Spleen (tissue), 11 donors: ENCODE measurements around the gene AKR1D1. TPM values are rescaled to one million over a fixed set of nuclear protein-coding genes. Genes with fewer than 3 reads are reported as not detected.
"Not testable (repeated sequence)": the region's sequence is repeated elsewhere in the genome, so short reads cannot be mapped to it uniquely, and the experiment has no call there.

Source experiments
- DNase-seq: peaks from one replicate; pipeline ENCODE4 v3.0.0-alpha.2; 2020
- H3K27ac ChIP-seq, 8 donors: fragments of 200-600 bp; sonication (generic) in 7 of 8; 1 replicate in 4 of 8; 2 replicates in 4 of 8; pipeline versions ENCODE4 v1.5.0 to v1.8.0; 2016 to 2021; ENCODE audit warnings: inconsistent platforms in 4 of 8, mild to moderate bottlenecking in 4 of 8, moderate library complexity in 1 of 8
- H3K27me3 ChIP-seq, 7 donors: fragments of 200-600 bp; sonication (generic) in 6 of 7; replicated peaks in 1 of 7; 1 replicate in 4 of 7; 2 replicates in 3 of 7; pipeline versions ENCODE4 v1.5.0 to v1.8.0; 2016 to 2021; ENCODE audit warnings: inconsistent platforms in 3 of 7, mild to moderate bottlenecking in 1 of 7
- H3K36me3 ChIP-seq, 6 donors: fragments of 200-600 bp; sonication (generic) in 5 of 6; 1 replicate in 4 of 6; 2 replicates in 2 of 6; pipeline versions ENCODE4 v1.5.0 to v1.8.0; 2016 to 2021; ENCODE audit warnings: inconsistent platforms in 2 of 6
- H3K4me1 ChIP-seq, 6 donors: fragments of 200-600 bp; sonication (generic) in 5 of 6; 1 replicate in 3 of 6; 2 replicates in 3 of 6; pipeline versions ENCODE4 v1.5.0 to v1.8.0; 2016 to 2021; ENCODE audit warnings: inconsistent platforms in 3 of 6
- H3K4me3 ChIP-seq, 8 donors: fragments of 200-600 bp; sonication (generic) in 7 of 8; 1 replicate in 4 of 8; 2 replicates in 4 of 8; pipeline versions ENCODE4 v1.5.0 to v1.8.0; 2016 to 2021; ENCODE audit warnings: inconsistent platforms in 4 of 8, mild to moderate bottlenecking in 4 of 8, moderate library complexity in 2 of 8
- H3K9me3 ChIP-seq, 8 donors: fragments of 200-600 bp; sonication (generic) in 7 of 8; 1 replicate in 4 of 8; 2 replicates in 4 of 8; pipeline versions ENCODE4 v1.5.0 to v1.8.0; 2016 to 2021; ENCODE audit warnings: inconsistent platforms in 4 of 8
- CTCF ChIP-seq, 11 experiments: fragments of 200-600 bp in 7 of 11; fragments of 450-650 bp in 4 of 11; sonication (generic) in 4 of 11; IDR thresholded peaks in 8 of 11; conservative IDR thresholded peaks in 3 of 11; 1 replicate in 7 of 11; 2 replicates in 4 of 11; pipeline versions ENCODE4 v1.4.0 to v1.8.0; 2016 to 2021; ENCODE audit warnings: antibody characterized with exemption in 11 of 11, inconsistent platforms in 4 of 11, mild to moderate bottlenecking in 1 of 11
- POLR2A ChIP-seq, 3 donors: fragments of 450-650 bp; IDR thresholded peaks; one replicate each; pipeline ENCODE4 v1.5.1; 2017; ENCODE audit warnings: antibody characterized with exemption in 3 of 3, mild to moderate bottlenecking in 1 of 3
- POLR2AphosphoS5 ChIP-seq, 3 donors: sonication (generic); formaldehyde crosslinking; IDR thresholded peaks; one replicate each; pipeline ENCODE4 v1.5.1; 2017; ENCODE audit warnings: antibody characterized with exemption in 3 of 3
- WGBS, 5 donors: extraction: QIAGEN DNeasy Blood & Tissue Kit in 3 of 5; methylation state at CpG; one replicate each; pipeline versions ENCODE4 v1.1.5 to v1.1.7; 2013 to 2018; 5-methylcytosine and 5-hydroxymethylcytosine counted together
- intact Hi-C: fragments of 100-400 bp; cut with DNase I; formaldehyde crosslinking; loops from one replicate; pipeline ENCODE4 v1.15.0; 2023; ENCODE audit warnings: low total_unique reads
- polyA plus RNA-seq, 3 donors: library from polyadenylated mRNA; stranded (reverse); fragments of 200-250 nt; gene quantifications; one replicate each; pipeline ENCODE4 v1.2.1, GENCODE V29; 2013
- total RNA-seq, 7 donors: library from RNA; depleted of rRNA in 3 of 7; stranded (reverse); fragments of >200 nt in 3 of 7; fragmentation: NEBNext Ultra II Directional in 4 of 7; extraction: Animal tissue kit (Norgen Biotek cat#: 25700) in 4 of 7; gene quantifications; one replicate each; pipeline versions ENCODE4 v1.1.0 to v1.2.1, GENCODE V29; 2016 to 2021
- donor health status: healthy with polysubstance abuse.
- donor health status: DM: no; HTN: no; CAD: no; lungs with moderate emphysema.
- donor health status: DM: no; HTN: no; CAD: no.
- donor health status: Bipolar disorder and iron deficiency.
- donor health status: healthy.
- donor health status: DM: no; HTN: no; CAD: no.
- donor health status: DM: yes; HTN: yes; CAD: no.

The AKR1D1 gene
- total and polyA plus RNA-seq, 10 donors, result 0.39 TPM; not detected in 9

GRCh38 chr7:138049505-138050116, 26.6 kb upstream of the AKR1D1 start:
- no peak overlapping the region for H3K27ac ChIP-seq
- peaks cover 0 to 5% (median 0%) of the 10 kb centered on the region in 7 donors for H3K27me3 ChIP-seq
- intact Hi-C loops, result no loop called here
- no peak for DNase-seq
- H3K4me3 ChIP-seq, result no peak overlapping the region
- 88 to 98% (median 96%) methylated on average over 1 of the region's 1 CpG for WGBS, 5 donors
- peaks cover 0 to 12% (median 0%) of the 10 kb centered on the region in 8 donors for H3K9me3 ChIP-seq
- TF ChIP-seq POLR2A (IDR thresholded peaks at IDR 0.05) (no peak), POLR2AphosphoS5 (IDR thresholded peaks at IDR 0.05) (no peak), CTCF (IDR thresholded peaks at IDR 0.05 in 8 of 11, conservative IDR thresholded peaks at IDR 0.05 in 3 of 11) (no peak)
- no peaks in the 10 kb centered on the region for H3K36me3 ChIP-seq
- no peaks in the 10 kb centered on the region for H3K4me1 ChIP-seq

GRCh38 chr7:138051712-138052247, 24.5 kb upstream of the AKR1D1 start:
- H3K4me3 ChIP-seq, H3K4me1 ChIP-seq, H3K36me3 ChIP-seq, H3K27ac ChIP-seq, intact Hi-C loops, H3K27me3 ChIP-seq, DNase-seq: not testable (repeated sequence)
- peaks cover 0 to 12% (median 0%) of the 10 kb centered on the region in 8 donors for H3K9me3 ChIP-seq
- 83 to 90% (median 86%) methylated on average over 7 of the region's 7 CpGs for WGBS, 5 donors

GRCh38 chr7:138052696-138053095, 23.6 kb upstream of the AKR1D1 start:
- Histone ChIP-seq H3K36me3 (no peaks in the 10 kb centered on the region), H3K9me3 (peaks cover 0 to 12% (median 0%) of the 10 kb centered on the region in 8 donors), H3K27ac (no peak overlapping the region), H3K4me1 (no peaks in the 10 kb centered on the region), H3K27me3 (no peaks in the 10 kb centered on the region), H3K4me3 (no peak overlapping the region)
- no peak for DNase-seq
- intact Hi-C loops, result no loop called here
- 87 to 91% (median 90%) methylated on average over 3 of the region's 3 CpGs for WGBS, 5 donors
- TF ChIP-seq POLR2AphosphoS5 (IDR thresholded peaks at IDR 0.05), result no peak

GRCh38 chr7:138055698-138056097, 20.6 kb upstream of the AKR1D1 start:
- H3K36me3 ChIP-seq, intact Hi-C loops, H3K27me3 ChIP-seq, H3K4me1 ChIP-seq, H3K4me3 ChIP-seq, H3K27ac ChIP-seq, DNase-seq: not testable (repeated sequence)
- WGBS, 5 donors, result 82 to 100% (median 97%) methylated on average over 2 to 4 of the region's 4 CpGs
- H3K9me3 ChIP-seq, result peaks cover 0 to 12% (median 0%) of the 10 kb centered on the region in 8 donors

- DNase-seq, result no peak
- no peaks in the 10 kb centered on the region for H3K9me3 ChIP-seq
- 88 to 99% (median 90%) methylated on average over 2 of the region's 2 CpGs for WGBS, 5 donors
- H3K4me1 ChIP-seq, result no peaks in the 10 kb centered on the region
- no peak overlapping the region for H3K4me3 ChIP-seq
- no peaks in the 10 kb centered on the region for H3K27me3 ChIP-seq
- TF ChIP-seq POLR2AphosphoS5 (IDR thresholded peaks at IDR 0.05) (no peak), CTCF (IDR thresholded peaks at IDR 0.05 in 8 of 11, conservative IDR thresholded peaks at IDR 0.05 in 3 of 11) (no peak), POLR2A (IDR thresholded peaks at IDR 0.05) (no peak)
- intact Hi-C loops, result no loop called here
- no peak overlapping the region for H3K27ac ChIP-seq
- no peaks in the 10 kb centered on the region for H3K36me3 ChIP-seq
These were observed 12.9 kb upstream of the AKR1D1 start for GRCh38 chr7:138063400-138063799.
